ENCODE measurements around the gene POLH. TPM values are rescaled to one million over a fixed set of nuclear protein-coding genes. Genes with fewer than 3 reads are reported as not detected.
A peak's percentile ranks its signal among the peaks of the same experiment; 100 is the strongest.

POLH gene
- total and polyA plus RNA-seq, 10 of the 15 experiments (the other 5 are each of a cell fraction or from before 2014, with no cell fraction given): 5.5 to 33.6 (median 18.6) TPM

DNA sequence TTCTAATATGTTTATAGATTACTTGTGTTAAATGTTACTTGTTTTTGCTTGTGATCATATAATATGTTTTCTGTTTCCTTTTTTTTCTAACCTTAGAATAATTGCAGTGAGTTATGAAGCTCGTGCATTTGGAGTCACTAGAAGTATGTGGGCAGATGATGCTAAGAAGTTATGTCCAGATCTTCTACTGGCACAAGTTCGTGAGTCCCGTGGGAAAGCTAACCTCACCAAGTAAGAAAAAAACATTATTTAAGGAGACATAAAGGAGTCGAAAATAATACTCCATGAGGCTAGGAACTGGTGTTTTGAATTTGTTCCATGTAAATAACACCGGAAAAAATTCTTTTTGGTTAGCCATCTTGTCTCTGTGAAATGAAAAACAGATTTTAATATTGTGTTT is 6.9 kb downstream of the POLH start:
- ChIA-PET SMC1A (ENCODE audit: uncharacterized antibody, unreplicated experiment) (interaction anchor here (1.1 kb wide), 1 partner anchor 36 kb away, joined by 3 read pairs; no protein-coding TSS in a partner anchor), CTCF (interaction anchor here (1.8 kb wide), 1 partner anchor 26 kb away, joined by 6 read pairs; no protein-coding TSS in a partner anchor), RAD21 (ENCODE audit: unreplicated experiment) (no interaction called here), POLR2A (no interaction called here)
- Histone ChIP-seq H3K79me2 (ENCODE audit: control insufficient read depth, insufficient read depth, low read length) (peaks cover 22% of the 10 kb centered on the region), H4K20me1 (ENCODE audit: control insufficient read depth, insufficient read depth) (no peaks in the 10 kb centered on the region), H2AFZ (ENCODE audit: control insufficient read depth, low read depth, low read length) (no peak overlapping the region), H3K4me2 (ENCODE audit: control insufficient read depth, insufficient read depth) (no peak overlapping the region), H3K36me3 (ENCODE audit: control insufficient read depth in 2 of 2, insufficient read depth in 2 of 2, low read length in 1 of 2) (peaks cover 5 to 36% of the 10 kb centered on the region in 2 experiments; a peak in 3 of 4 replicates), H3K4me1 (ENCODE audit: control insufficient read depth, insufficient read depth, low read length) (no peaks in the 10 kb centered on the region), H3K27me3 (replicated peaks in 1 of 2; ENCODE audit: control insufficient read depth in 2 of 2, insufficient read depth in 2 of 2, low read length in 1 of 2) (no peaks in the 10 kb centered on the region), H3K9ac (ENCODE audit: control insufficient read depth, insufficient read depth, low read length) (no peak overlapping the region), H3K9me3 (replicated peaks; ENCODE audit: control insufficient read depth, insufficient read depth, low read length) (no peaks in the 10 kb centered on the region), H3K4me3 (no peak overlapping the region), H3K27ac (ENCODE audit: control insufficient read depth, insufficient read depth) (no peak overlapping the region)
- no peak for FAIRE-seq
- DNase-seq (ENCODE audit: low read depth, low spot score): no peak
- ATAC-seq: no peak
- WGBS (ENCODE audit: insufficient coverage, insufficient replicate concordance, low lambda C conversion rate, missing lambda C conversion rate): 79% methylated on average over 5 of the region's 5 CpGs
- no peak for TF ChIP-seq SMAD1 (IDR thresholded peaks at IDR 0.05; ENCODE audit: low read depth, partially characterized antibody)
- no peak for TF ChIP-seq MTA2 (IDR thresholded peaks at IDR 0.05; ENCODE audit: low read depth)
- no peak for TF ChIP-seq RFX5 (IDR thresholded peaks at IDR 0.05; ENCODE audit: low read depth, low read length)
- no peak for TF ChIP-seq NBN (IDR thresholded peaks at IDR 0.05)
- no TSS peak for BruUV-seq (replicated peaks)
- in situ Hi-C loops (cut with MboI) (no loop called here), intact Hi-C loops (cut with micrococcal nuclease; ENCODE audit: unreplicated experiment) (no loop called here)

GRCh38 chr6:43584892-43585570 is 9.0 kb downstream of the POLH start:
- H3K4me1 ChIP-seq (ENCODE audit: control insufficient read depth, insufficient read depth, low read length): no peaks in the 10 kb centered on the region
- no peak overlapping the region for H3K4me2 ChIP-seq (ENCODE audit: control insufficient read depth, insufficient read depth)
- FAIRE-seq (no peak), ATAC-seq (no peak), DNase-seq (ENCODE audit: low read depth, low spot score) (no peak)
- no peaks in the 10 kb centered on the region for H3K9me3 ChIP-seq (replicated peaks; ENCODE audit: control insufficient read depth, insufficient read depth, low read length)
- intact Hi-C loops (cut with micrococcal nuclease; ENCODE audit: unreplicated experiment): no loop called here
- peaks cover 4% of the 10 kb centered on the region; the same call in 1 of the 2 replicates for H3K79me2 ChIP-seq (ENCODE audit: control insufficient read depth, insufficient read depth, low read length)
- H3K36me3 ChIP-seq (ENCODE audit: control insufficient read depth in 2 of 2, insufficient read depth in 2 of 2, low read length in 1 of 2): peaks cover 5 to 35% of the 10 kb centered on the region in 2 experiments; a peak in 3 of 4 replicates
- TSS peak; percentile 37 for BruUV-seq (replicated peaks)
- in situ Hi-C loops (cut with MboI): no loop called here
- SMC1A ChIA-PET (ENCODE audit: uncharacterized antibody, unreplicated experiment): no interaction called here
- no peak overlapping the region for H3K27ac ChIP-seq (ENCODE audit: control insufficient read depth, insufficient read depth)
- CTCF ChIA-PET: interaction anchor here (2.3 kb wide), 1 partner anchor 23 kb away, joined by 9 read pairs; no protein-coding TSS in a partner anchor
- no peaks in the 10 kb centered on the region for H3K27me3 ChIP-seq (replicated peaks in 1 of 2; ENCODE audit: control insufficient read depth in 2 of 2, insufficient read depth in 2 of 2, low read length in 1 of 2)
- POLR2A ChIA-PET: interaction anchor here (1.0 kb wide), 1 partner anchor 10 kb away, joined by 4 read pairs; the partner anchor contains the start of genes POLH and XPO5
- RAD21 ChIA-PET (ENCODE audit: unreplicated experiment): no interaction called here
- WGBS (ENCODE audit: insufficient coverage, insufficient replicate concordance, low lambda C conversion rate, missing lambda C conversion rate): 91% methylated on average over 7 of the region's 7 CpGs
- H2AFZ ChIP-seq (ENCODE audit: control insufficient read depth, low read depth, low read length): no peak overlapping the region
- TF ChIP-seq SIN3A (IDR thresholded peaks at IDR 0.05; ENCODE audit: low read depth, low read length) (no peak), ETV6 (conservative IDR thresholded peaks at IDR 0.05 in 1 of 2, IDR thresholded peaks at IDR 0.05 in 1 of 2; ENCODE audit: borderline replicate concordance in 1 of 2, low read depth in 1 of 2) (no peak), CBX5 (IDR thresholded peaks at IDR 0.05; ENCODE audit: low read depth) (no peak)
- H4K20me1 ChIP-seq (ENCODE audit: control insufficient read depth, insufficient read depth): no peaks in the 10 kb centered on the region
- H3K9ac ChIP-seq (ENCODE audit: control insufficient read depth, insufficient read depth, low read length): no peak overlapping the region
- H3K4me3 ChIP-seq: no peak overlapping the region
